ENCODE results near the gene SDR42E1.
"Not testable (repeated sequence)": the region's sequence is repeated elsewhere in the genome, so short reads cannot be mapped to it uniquely, and the experiment has no call there.

Gene SDR42E1

DNA sequence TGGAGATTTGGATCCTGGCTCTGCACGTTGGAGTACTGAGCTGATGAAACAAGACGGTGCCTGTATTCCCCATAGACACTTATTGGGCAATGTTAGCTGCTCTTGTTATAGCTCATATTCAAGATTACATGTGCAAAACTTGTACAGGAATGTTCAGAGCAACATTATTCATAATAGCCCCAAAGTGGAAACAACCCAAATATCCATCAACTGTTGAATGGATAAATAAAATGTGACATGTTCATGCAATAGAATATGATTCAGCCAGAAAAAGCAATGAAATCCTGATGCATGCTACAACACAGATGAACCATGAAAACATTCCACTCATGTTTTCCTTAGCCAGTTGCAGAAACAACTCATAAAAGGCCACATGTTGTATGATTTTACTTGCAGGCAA lies 5.7 kb upstream of the SDR42E1 start:
- Histone ChIP-seq H3K27ac (ENCODE audit: low read length) (no peak overlapping the region), H3K36me3 (ENCODE audit: control insufficient read depth, low read depth, low read length) (no peaks in the 10 kb centered on the region), H3K9ac (ENCODE audit: low read length) (no peak overlapping the region), H3K4me1 (ENCODE audit: control insufficient read depth, low read depth, low read length) (no peaks in the 10 kb centered on the region), H3K27me3 (ENCODE audit: control insufficient read depth, insufficient read depth, low read length) (no peaks in the 10 kb centered on the region), H3K9me3 (ENCODE audit: control insufficient read depth, low read depth, low read length) (no peaks in the 10 kb centered on the region), H3K4me3 (ENCODE audit: low read length) (no peak overlapping the region)

DNA sequence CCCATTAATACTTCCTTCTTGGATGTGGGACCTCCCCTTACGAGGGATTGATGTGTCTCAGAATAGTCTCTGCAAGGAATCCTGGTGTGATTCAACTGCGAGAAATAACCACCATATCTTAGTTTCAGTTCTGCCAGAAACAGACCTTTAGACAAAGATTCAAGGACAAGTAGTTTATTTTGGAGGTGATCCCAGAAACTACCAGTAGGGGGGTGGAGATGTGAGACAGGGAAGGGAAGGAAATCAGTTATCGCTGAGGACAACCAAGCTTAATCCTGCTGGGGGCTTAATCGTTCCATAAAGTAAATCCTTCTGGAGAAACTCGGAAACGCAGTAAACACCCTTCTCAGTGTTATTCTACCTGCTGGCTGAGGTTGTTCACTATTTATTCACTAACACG lies 5.0 kb upstream of the SDR42E1 start:
- no peaks in the 10 kb centered on the region for H3K27me3 ChIP-seq (ENCODE audit: control insufficient read depth, insufficient read depth, low read length)
- H3K36me3 ChIP-seq (ENCODE audit: control insufficient read depth, low read depth, low read length): no peaks in the 10 kb centered on the region
- no peak overlapping the region for H3K9ac ChIP-seq (ENCODE audit: low read length)
- no peak overlapping the region for H3K27ac ChIP-seq (ENCODE audit: low read length)
- H3K9me3 ChIP-seq (ENCODE audit: control insufficient read depth, low read depth, low read length): no peaks in the 10 kb centered on the region
- no peak overlapping the region for H3K4me3 ChIP-seq (ENCODE audit: low read length)
- H3K4me1 ChIP-seq (ENCODE audit: control insufficient read depth, low read depth, low read length): no peaks in the 10 kb centered on the region

DNA sequence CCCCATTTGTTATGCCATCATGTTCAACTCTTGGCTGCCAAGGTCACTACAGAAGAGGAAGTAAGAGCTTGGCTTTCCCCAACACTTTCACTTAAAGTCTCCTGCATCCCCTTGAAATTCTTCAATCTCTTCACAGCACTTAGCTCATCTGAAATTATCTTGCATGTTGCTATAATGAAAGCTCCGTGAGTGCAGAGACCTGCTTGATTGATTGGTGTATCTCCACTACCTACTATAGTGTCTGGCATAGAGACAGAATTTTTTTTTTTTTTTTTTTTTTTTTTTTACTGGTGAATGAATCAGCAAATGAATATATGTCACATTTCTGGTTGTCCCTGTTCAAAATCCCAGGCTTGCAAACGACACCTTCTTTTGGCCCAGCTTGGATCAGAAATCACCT lies 1.9 kb upstream of the SDR42E1 start:
- H3K4me1 ChIP-seq (ENCODE audit: control insufficient read depth, low read depth, low read length): no peaks in the 10 kb centered on the region
- H3K9ac ChIP-seq (ENCODE audit: low read length): no peak overlapping the region
- no peaks in the 10 kb centered on the region for H3K27me3 ChIP-seq (ENCODE audit: control insufficient read depth, insufficient read depth, low read length)
- no peak overlapping the region for H3K4me3 ChIP-seq (ENCODE audit: low read length)
- no peak overlapping the region for H3K27ac ChIP-seq (ENCODE audit: low read length)
- H3K9me3 ChIP-seq (ENCODE audit: control insufficient read depth, low read depth, low read length): no peaks in the 10 kb centered on the region
- H3K36me3 ChIP-seq (ENCODE audit: control insufficient read depth, low read depth, low read length): no peaks in the 10 kb centered on the region

DNA sequence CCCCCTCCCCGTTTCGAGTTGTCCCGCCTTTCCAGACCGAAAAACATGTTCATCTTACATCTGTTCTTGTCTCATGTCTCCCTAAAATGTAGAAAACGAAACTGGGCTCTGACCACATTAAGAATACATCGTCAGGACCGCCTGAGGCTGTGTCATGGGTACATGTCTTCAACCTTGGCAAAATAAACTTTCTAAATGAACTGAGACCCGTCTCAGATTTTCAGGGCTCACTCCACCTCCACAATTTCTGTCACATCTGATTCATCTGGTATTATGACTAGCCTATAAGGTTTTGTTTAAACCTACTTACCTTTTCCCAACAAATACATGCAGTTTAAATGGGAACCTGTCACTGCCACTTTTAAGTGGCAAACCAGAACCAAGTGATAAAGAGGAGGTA lies 621 bp downstream of the SDR42E1 start:
- Histone ChIP-seq H3K9me3 (ENCODE audit: control insufficient read depth, low read depth, low read length) (no peaks in the 10 kb centered on the region), H3K4me3 (ENCODE audit: low read length) (no peak overlapping the region), H3K9ac (ENCODE audit: low read length) (no peak overlapping the region), H3K4me1 (ENCODE audit: control insufficient read depth, low read depth, low read length) (no peaks in the 10 kb centered on the region), H3K27me3 (ENCODE audit: control insufficient read depth, insufficient read depth, low read length) (no peaks in the 10 kb centered on the region), H3K27ac (ENCODE audit: low read length) (no peak overlapping the region), H3K36me3 (ENCODE audit: control insufficient read depth, low read depth, low read length) (no peaks in the 10 kb centered on the region)

DNA sequence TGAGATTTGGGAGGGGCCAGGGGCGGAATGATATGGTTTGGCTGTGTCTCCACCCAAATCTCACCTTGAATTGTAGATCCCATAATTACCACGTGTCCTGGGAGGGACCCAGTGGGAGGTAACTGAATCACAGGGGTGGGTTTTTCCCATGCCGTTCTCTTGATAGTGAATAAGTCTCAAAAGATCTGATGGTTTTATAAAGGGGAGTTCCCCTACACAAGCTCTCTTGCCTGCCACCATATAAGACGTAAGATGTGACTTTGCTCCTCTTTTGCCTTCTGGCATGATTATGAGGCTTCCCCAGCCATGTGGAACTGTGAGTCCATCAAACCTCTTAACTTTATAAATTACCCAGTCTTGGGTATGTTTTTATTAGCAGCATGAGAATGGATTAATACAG lies 1.5 kb downstream of the SDR42E1 start:
- H3K27ac ChIP-seq (ENCODE audit: low read length); H3K4me1 ChIP-seq (ENCODE audit: control insufficient read depth, low read depth, low read length); H3K9ac ChIP-seq (ENCODE audit: low read length); H3K9me3 ChIP-seq (ENCODE audit: control insufficient read depth, low read depth, low read length); H3K27me3 ChIP-seq (ENCODE audit: control insufficient read depth, insufficient read depth, low read length); H3K4me3 ChIP-seq (ENCODE audit: low read length); H3K36me3 ChIP-seq (ENCODE audit: control insufficient read depth, low read depth, low read length): not testable (repeated sequence)

DNA sequence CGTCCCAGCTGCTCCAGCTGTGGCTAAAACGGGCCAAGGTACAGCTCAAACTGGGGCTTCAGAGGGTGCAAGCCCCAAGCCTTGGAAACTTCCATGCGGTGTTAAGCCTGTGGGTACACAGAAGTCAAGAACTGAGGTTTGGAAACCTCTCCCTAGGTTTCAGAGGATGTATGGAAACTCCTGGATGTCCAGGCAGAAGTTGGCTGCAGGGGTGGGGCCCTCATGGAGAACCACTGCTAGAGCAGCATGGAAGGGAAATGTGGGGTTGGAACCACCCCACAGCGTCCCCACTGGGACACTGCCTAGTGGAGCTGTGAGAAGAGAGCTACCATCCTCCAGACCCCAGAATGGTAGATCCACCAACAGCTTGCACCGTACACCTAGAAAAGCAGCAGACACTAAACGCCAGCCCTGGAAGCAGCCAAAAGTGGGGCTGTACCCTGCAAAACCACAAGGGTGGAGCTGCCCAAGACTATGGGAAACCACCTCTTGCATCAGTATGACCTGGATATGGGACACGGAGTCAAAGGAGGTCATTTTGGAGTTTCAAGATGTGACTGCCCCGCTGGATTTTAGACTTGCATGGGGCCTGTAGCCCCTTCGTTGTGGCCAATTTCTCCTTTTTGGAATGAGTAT lies 2.2 kb downstream of the SDR42E1 start:
- Histone ChIP-seq H3K9me3 (ENCODE audit: control insufficient read depth, low read depth, low read length) (no peaks in the 10 kb centered on the region), H3K4me1 (ENCODE audit: control insufficient read depth, low read depth, low read length) (no peaks in the 10 kb centered on the region), H3K4me3 (ENCODE audit: low read length) (no peak overlapping the region), H3K27ac (ENCODE audit: low read length) (no peak overlapping the region), H3K27me3 (ENCODE audit: control insufficient read depth, insufficient read depth, low read length) (no peaks in the 10 kb centered on the region), H3K9ac (ENCODE audit: low read length) (no peak overlapping the region), H3K36me3 (ENCODE audit: control insufficient read depth, low read depth, low read length) (no peaks in the 10 kb centered on the region)

DNA sequence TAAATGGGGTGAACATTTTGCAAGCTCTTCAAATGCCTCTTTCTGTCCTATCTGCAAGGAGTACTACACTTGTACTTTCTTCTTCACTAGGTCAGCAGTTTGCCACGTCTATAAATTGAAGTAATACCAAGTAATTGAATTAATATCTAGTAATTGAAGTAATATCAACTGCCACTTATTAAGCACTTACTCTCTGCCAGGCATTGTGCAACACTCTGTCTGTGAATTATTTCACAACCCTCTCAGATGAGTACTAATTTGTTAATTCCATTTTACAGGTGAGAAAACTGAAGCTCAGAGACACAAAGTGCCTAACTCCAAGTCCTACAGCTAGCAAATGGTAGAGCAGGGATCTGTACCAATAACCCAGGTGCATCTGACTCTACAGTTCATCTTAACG lies 4.1 kb downstream of the SDR42E1 start:
- Histone ChIP-seq H3K4me1 (ENCODE audit: control insufficient read depth, low read depth, low read length) (no peaks in the 10 kb centered on the region), H3K27me3 (ENCODE audit: control insufficient read depth, insufficient read depth, low read length) (no peaks in the 10 kb centered on the region), H3K9me3 (ENCODE audit: control insufficient read depth, low read depth, low read length) (no peaks in the 10 kb centered on the region), H3K9ac (ENCODE audit: low read length) (no peak overlapping the region), H3K27ac (ENCODE audit: low read length) (no peak overlapping the region), H3K4me3 (ENCODE audit: low read length) (no peak overlapping the region), H3K36me3 (ENCODE audit: control insufficient read depth, low read depth, low read length) (no peaks in the 10 kb centered on the region)

DNA sequence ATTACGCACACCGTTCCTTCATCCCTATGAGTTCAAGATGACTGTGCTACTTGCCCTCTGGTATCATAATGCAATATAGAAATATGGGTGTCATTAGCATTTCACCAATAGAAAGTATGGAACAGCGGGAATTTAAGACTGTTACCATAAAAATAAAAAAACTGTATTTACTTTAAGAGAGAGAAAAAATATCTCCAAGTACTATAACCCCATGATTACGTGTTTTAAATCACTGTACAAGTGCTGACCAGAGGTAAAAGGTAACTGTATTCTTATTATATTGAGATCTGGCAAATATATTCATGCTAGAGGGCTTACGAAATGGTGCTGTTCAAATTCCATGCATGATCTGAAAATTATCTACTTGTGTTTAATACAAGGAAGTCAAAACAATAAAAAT lies 5.2 kb downstream of the SDR42E1 start:
- Histone ChIP-seq H3K9me3 (ENCODE audit: control insufficient read depth, low read depth, low read length) (no peaks in the 10 kb centered on the region), H3K4me1 (ENCODE audit: control insufficient read depth, low read depth, low read length) (no peaks in the 10 kb centered on the region), H3K9ac (ENCODE audit: low read length) (no peak overlapping the region), H3K4me3 (ENCODE audit: low read length) (no peak overlapping the region), H3K27me3 (ENCODE audit: control insufficient read depth, insufficient read depth, low read length) (no peaks in the 10 kb centered on the region), H3K36me3 (ENCODE audit: control insufficient read depth, low read depth, low read length) (no peaks in the 10 kb centered on the region), H3K27ac (ENCODE audit: low read length) (no peak overlapping the region)

DNA sequence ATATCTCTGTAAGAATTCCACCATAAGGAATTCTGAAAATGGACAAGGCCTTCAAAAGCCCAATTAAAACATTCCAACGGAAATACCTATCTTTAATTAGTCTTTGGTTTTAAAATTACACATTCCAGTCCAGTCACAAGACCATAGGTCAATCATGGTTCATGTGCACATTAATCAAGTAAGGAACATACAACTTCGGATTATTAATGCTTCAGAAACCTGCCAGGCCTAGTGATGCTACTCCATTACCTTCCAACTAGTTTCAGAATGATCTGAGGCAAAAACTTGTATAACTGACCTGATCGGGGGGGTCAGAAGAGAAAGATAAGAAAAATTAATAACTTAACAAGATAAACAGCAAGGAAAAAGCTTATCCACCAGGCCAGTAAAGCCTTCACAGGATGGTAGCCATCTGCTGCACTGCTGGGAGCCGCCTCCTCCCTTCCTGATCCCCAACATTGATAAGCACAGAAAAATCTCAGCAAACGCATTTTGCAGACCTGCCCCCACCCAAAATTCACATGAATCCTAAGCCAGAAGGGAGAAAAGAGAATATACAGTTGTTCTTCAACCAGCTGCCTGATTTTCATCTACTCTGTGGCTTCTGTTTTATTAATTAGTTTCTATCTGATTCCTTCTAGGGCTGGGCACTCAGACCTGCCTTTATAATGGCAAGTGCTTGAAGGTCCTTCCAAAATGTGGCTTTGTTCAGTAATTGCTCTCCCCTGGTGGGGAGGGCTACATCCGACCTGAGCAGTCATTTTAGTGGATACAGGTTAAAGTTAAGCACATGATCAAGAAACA lies 6.0 kb downstream of the SDR42E1 start:
- Histone ChIP-seq H3K27ac (ENCODE audit: low read length) (no peak overlapping the region), H3K4me1 (ENCODE audit: control insufficient read depth, low read depth, low read length) (no peaks in the 10 kb centered on the region), H3K27me3 (ENCODE audit: control insufficient read depth, insufficient read depth, low read length) (no peaks in the 10 kb centered on the region), H3K4me3 (ENCODE audit: low read length) (no peak overlapping the region), H3K9me3 (ENCODE audit: control insufficient read depth, low read depth, low read length) (no peaks in the 10 kb centered on the region), H3K36me3 (ENCODE audit: control insufficient read depth, low read depth, low read length) (no peaks in the 10 kb centered on the region), H3K9ac (ENCODE audit: low read length) (no peak overlapping the region)

DNA sequence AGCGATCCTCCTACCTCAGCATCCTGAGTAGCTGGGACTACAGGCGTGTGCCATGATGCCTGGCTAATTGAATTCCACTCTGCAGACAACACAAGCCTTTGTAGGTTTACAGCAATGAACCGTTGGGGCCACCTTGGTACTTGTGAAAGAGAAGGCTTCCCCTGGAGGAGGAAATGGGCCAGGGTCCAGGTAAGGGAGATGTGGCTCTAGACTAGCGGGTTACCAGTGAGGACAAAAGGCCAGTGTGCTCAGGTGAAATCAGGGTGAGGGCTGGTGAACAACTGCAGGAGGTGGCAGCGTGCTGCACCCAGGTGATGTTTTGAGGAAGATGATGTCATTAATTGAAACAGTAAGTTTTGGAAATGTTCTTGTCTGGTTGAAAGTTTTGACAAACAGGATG lies 6.7 kb downstream of the SDR42E1 start:
- H3K27me3 ChIP-seq (ENCODE audit: control insufficient read depth, insufficient read depth, low read length): no peaks in the 10 kb centered on the region
- no peaks in the 10 kb centered on the region for H3K9me3 ChIP-seq (ENCODE audit: control insufficient read depth, low read depth, low read length)

DNA sequence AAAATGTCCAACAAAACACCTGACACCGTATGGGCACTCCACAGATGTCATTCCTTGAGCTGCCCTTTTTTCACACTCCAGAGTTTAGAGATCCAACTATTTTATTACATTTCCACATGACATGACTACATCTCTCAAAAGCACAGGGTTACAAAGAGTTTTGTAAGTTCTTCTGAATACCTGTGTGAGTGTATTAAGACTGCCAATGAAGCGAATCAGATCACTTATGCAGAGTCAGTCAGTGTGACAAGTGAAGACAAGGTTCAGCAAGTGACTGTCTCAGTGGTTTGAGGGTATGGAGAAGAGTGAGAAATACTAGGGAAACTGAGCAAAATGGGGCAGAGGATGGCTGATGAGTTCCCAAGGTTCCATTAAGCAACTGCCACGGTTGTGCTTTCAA lies 8.4 kb downstream of the SDR42E1 start:
- no peak overlapping the region for H3K27ac ChIP-seq (ENCODE audit: low read length)
- H3K36me3 ChIP-seq (ENCODE audit: control insufficient read depth, low read depth, low read length): no peaks in the 10 kb centered on the region
- H3K4me1 ChIP-seq (ENCODE audit: control insufficient read depth, low read depth, low read length): no peaks in the 10 kb centered on the region
- H3K9me3 ChIP-seq (ENCODE audit: control insufficient read depth, low read depth, low read length): no peaks in the 10 kb centered on the region
- H3K4me3 ChIP-seq (ENCODE audit: low read length): no peak overlapping the region
- no peak overlapping the region for H3K9ac ChIP-seq (ENCODE audit: low read length)
- no peaks in the 10 kb centered on the region for H3K27me3 ChIP-seq (ENCODE audit: control insufficient read depth, insufficient read depth, low read length)

More for the DNA sequence above, 6.7 kb downstream of the SDR42E1 start:
- no peaks in the 10 kb centered on the region for H3K4me1 ChIP-seq (ENCODE audit: control insufficient read depth, low read depth, low read length)
- no peak overlapping the region for H3K27ac ChIP-seq (ENCODE audit: low read length)
- H3K9ac ChIP-seq (ENCODE audit: low read length): no peak overlapping the region
- no peaks in the 10 kb centered on the region for H3K36me3 ChIP-seq (ENCODE audit: control insufficient read depth, low read depth, low read length)
- H3K4me3 ChIP-seq (ENCODE audit: low read length): no peak overlapping the region

DNA sequence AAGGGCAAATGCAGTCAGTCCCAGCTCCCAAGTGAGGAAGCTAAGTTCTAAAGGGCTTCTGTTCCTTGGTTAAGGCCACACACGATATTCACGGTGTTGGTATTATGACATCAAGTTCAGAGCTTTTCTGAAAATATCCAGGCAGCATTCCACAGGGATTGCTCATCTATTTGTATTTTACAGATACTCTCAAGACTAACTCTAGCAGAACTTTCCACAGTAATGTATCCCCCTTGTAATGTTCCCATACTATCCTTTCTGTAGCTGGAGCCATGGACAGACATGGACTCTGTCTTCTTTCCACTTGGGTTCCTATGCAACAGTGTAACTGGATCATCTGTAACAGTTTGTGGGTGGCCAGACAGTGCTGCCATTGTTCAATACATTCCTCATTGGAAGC lies 13.5 kb downstream of the SDR42E1 start:
- Histone ChIP-seq H3K9ac (ENCODE audit: low read length) (no peak overlapping the region), H3K4me3 (ENCODE audit: low read length) (no peak overlapping the region)

More for the DNA sequence above, 13.5 kb downstream of the SDR42E1 start:
- Histone ChIP-seq H3K27me3 (ENCODE audit: control insufficient read depth, insufficient read depth, low read length) (no peaks in the 10 kb centered on the region), H3K9me3 (ENCODE audit: control insufficient read depth, low read depth, low read length) (no peaks in the 10 kb centered on the region), H3K27ac (ENCODE audit: low read length) (no peak overlapping the region), H3K4me1 (ENCODE audit: control insufficient read depth, low read depth, low read length) (peaks cover 3% of the 10 kb centered on the region), H3K36me3 (ENCODE audit: control insufficient read depth, low read depth, low read length) (no peaks in the 10 kb centered on the region)

Data from iPS-18a (cell line).